ENCODE results near the gene TXNL4B. TPM values are rescaled to one million over a fixed set of nuclear protein-coding genes. Genes with fewer than 3 reads are reported as not detected.
A peak's percentile ranks its signal among the peaks of the same experiment; 100 is the strongest.

Gene TXNL4B
- polyA plus RNA-seq, 4 donors, result 11.3 to 22.1 (median 12.1) TPM

- Histone ChIP-seq H3K9me3 (ENCODE audit: control insufficient read depth in 2 of 2, insufficient read depth in 1 of 2, low read depth in 1 of 2, low read length in 1 of 2) (no peaks in the 10 kb centered on the region), H3K4me3 (ENCODE audit: low read depth in 1 of 3, low read length in 3 of 3) (no peak overlapping the region), H3K27ac (ENCODE audit: low read depth in 1 of 3, low read length in 2 of 3) (no peak overlapping the region), H3K36me3 (ENCODE audit: control insufficient read depth in 3 of 3, insufficient read depth in 2 of 3, low read depth in 1 of 3, low read length in 3 of 3) (peaks cover 0 to 11% (median 2%) of the 10 kb centered on the region in 3 donors), H3K27me3 (ENCODE audit: control insufficient read depth in 3 of 3, insufficient read depth in 3 of 3, low read length in 3 of 3) (no peaks in the 10 kb centered on the region), H3K4me1 (ENCODE audit: control insufficient read depth in 3 of 3, insufficient read depth in 2 of 3, low read depth in 1 of 3, low read length in 2 of 3) (peaks cover 0 to 13% (median 0%) of the 10 kb centered on the region in 3 donors)
- 85 to 92% (median 87%) methylated on average over 11 of the region's 11 CpGs for WGBS, 3 donors
- FAIRE-seq (no peak), DNase-seq (no peak)
These were observed 29.5 kb upstream of the TXNL4B start for GRCh38 chr16:72122916-72123315.

GRCh38 chr16:72122308-72122707 lies 28.9 kb upstream of the TXNL4B start:
- no peaks in the 10 kb centered on the region for H3K27me3 ChIP-seq (ENCODE audit: control insufficient read depth in 3 of 3, insufficient read depth in 3 of 3, low read length in 3 of 3)
- 94 to 98% (median 97%) methylated on average over 2 of the region's 2 CpGs for WGBS, 3 donors
- H3K4me3 ChIP-seq (ENCODE audit: low read depth in 1 of 3, low read length in 3 of 3), result no peak overlapping the region
- peaks cover 0 to 11% (median 0%) of the 10 kb centered on the region in 3 donors for H3K36me3 ChIP-seq (ENCODE audit: control insufficient read depth in 3 of 3, insufficient read depth in 2 of 3, low read depth in 1 of 3, low read length in 3 of 3)
- H3K9me3 ChIP-seq (ENCODE audit: control insufficient read depth in 2 of 2, insufficient read depth in 1 of 2, low read depth in 1 of 2, low read length in 1 of 2), result no peaks in the 10 kb centered on the region
- no peak overlapping the region for H3K27ac ChIP-seq (ENCODE audit: low read depth in 1 of 3, low read length in 2 of 3)
- FAIRE-seq (no peak), DNase-seq (no peak)
- H3K4me1 ChIP-seq (ENCODE audit: control insufficient read depth in 3 of 3, insufficient read depth in 2 of 3, low read depth in 1 of 3, low read length in 2 of 3), result peaks cover 0 to 13% (median 0%) of the 10 kb centered on the region in 3 donors

- no peak overlapping the region for H3K4me3 ChIP-seq (ENCODE audit: low read depth in 1 of 3, low read length in 3 of 3)
- DNase-seq, result no peak
- H3K36me3 ChIP-seq (ENCODE audit: control insufficient read depth in 3 of 3, insufficient read depth in 2 of 3, low read depth in 1 of 3, low read length in 3 of 3), result peaks cover 0 to 11% (median 0%) of the 10 kb centered on the region in 3 donors
- no peak overlapping the region for H3K27ac ChIP-seq (ENCODE audit: low read depth in 1 of 3, low read length in 2 of 3)
- no peaks in the 10 kb centered on the region for H3K9me3 ChIP-seq (ENCODE audit: control insufficient read depth in 2 of 2, insufficient read depth in 1 of 2, low read depth in 1 of 2, low read length in 1 of 2)
- no peaks in the 10 kb centered on the region for H3K27me3 ChIP-seq (ENCODE audit: control insufficient read depth in 3 of 3, insufficient read depth in 3 of 3, low read length in 3 of 3)
- H3K4me1 ChIP-seq (ENCODE audit: control insufficient read depth in 3 of 3, insufficient read depth in 2 of 3, low read depth in 1 of 3, low read length in 2 of 3), result peaks cover 0 to 4% (median 0%) of the 10 kb centered on the region in 3 donors
- no peak for FAIRE-seq
- 85 to 89% (median 88%) methylated on average over 5 of the region's 5 CpGs for WGBS, 3 donors
These were observed 26.6 kb upstream of the TXNL4B start for GRCh38 chr16:72120026-72120425.

- peaks cover 0 to 10% of the 10 kb centered on the region in 2 donors for H3K9me3 ChIP-seq (ENCODE audit: control insufficient read depth in 2 of 2, insufficient read depth in 1 of 2, low read depth in 1 of 2, low read length in 1 of 2)
- no peak for FAIRE-seq
- DNase-seq, result no peak
- H3K4me1 ChIP-seq (ENCODE audit: control insufficient read depth in 3 of 3, insufficient read depth in 2 of 3, low read depth in 1 of 3, low read length in 2 of 3), result no peaks in the 10 kb centered on the region
- H3K4me3 ChIP-seq (ENCODE audit: low read depth in 1 of 3, low read length in 3 of 3), result no peak overlapping the region
- H3K27me3 ChIP-seq (ENCODE audit: control insufficient read depth in 3 of 3, insufficient read depth in 3 of 3, low read length in 3 of 3), result no peaks in the 10 kb centered on the region
- no peak overlapping the region for H3K27ac ChIP-seq (ENCODE audit: low read depth in 1 of 3, low read length in 2 of 3)
- peaks cover 13 to 45% (median 27%) of the 10 kb centered on the region in 3 donors for H3K36me3 ChIP-seq (ENCODE audit: control insufficient read depth in 3 of 3, insufficient read depth in 2 of 3, low read depth in 1 of 3, low read length in 3 of 3)
These were observed 20.2 kb upstream of the TXNL4B start for GRCh38 chr16:72113616-72113945.

- Histone ChIP-seq H3K27ac (ENCODE audit: low read depth in 1 of 3, low read length in 2 of 3) (no peak overlapping the region), H3K4me1 (ENCODE audit: control insufficient read depth in 3 of 3, insufficient read depth in 2 of 3, low read depth in 1 of 3, low read length in 2 of 3) (no peaks in the 10 kb centered on the region), H3K4me3 (ENCODE audit: low read depth in 1 of 3, low read length in 3 of 3) (no peak overlapping the region), H3K27me3 (ENCODE audit: control insufficient read depth in 3 of 3, insufficient read depth in 3 of 3, low read length in 3 of 3) (no peaks in the 10 kb centered on the region), H3K9me3 (ENCODE audit: control insufficient read depth in 2 of 2, insufficient read depth in 1 of 2, low read depth in 1 of 2, low read length in 1 of 2) (peaks cover 0 to 10% of the 10 kb centered on the region in 2 donors), H3K36me3 (ENCODE audit: control insufficient read depth in 3 of 3, insufficient read depth in 2 of 3, low read depth in 1 of 3, low read length in 3 of 3) (peaks cover 13 to 50% (median 32%) of the 10 kb centered on the region in 3 donors)
- WGBS, 3 donors, result 72 to 90% (median 78%) methylated on average over 7 of the region's 7 CpGs
- FAIRE-seq (no peak), DNase-seq (no peak)
These were observed 19.6 kb upstream of the TXNL4B start for GRCh38 chr16:72112906-72113615.

- 96% methylated on average over 15 of the region's 15 CpGs for WGBS, 3 donors
These were observed 19.0 kb upstream of the TXNL4B start for GRCh38 chr16:72112452-72112792.

GRCh38 chr16:72111657-72112451 lies 18.4 kb upstream of the TXNL4B start:
- Histone ChIP-seq H3K4me1 (ENCODE audit: control insufficient read depth in 3 of 3, insufficient read depth in 2 of 3, low read depth in 1 of 3, low read length in 2 of 3) (no peaks in the 10 kb centered on the region), H3K27ac (ENCODE audit: low read depth in 1 of 3, low read length in 2 of 3) (peak overlapping the region in 1 of 3 donors; percentile 14), H3K9me3 (ENCODE audit: control insufficient read depth in 2 of 2, insufficient read depth in 1 of 2, low read depth in 1 of 2, low read length in 1 of 2) (peaks cover 0 to 10% of the 10 kb centered on the region in 2 donors), H3K27me3 (ENCODE audit: control insufficient read depth in 3 of 3, insufficient read depth in 3 of 3, low read length in 3 of 3) (no peaks in the 10 kb centered on the region), H3K36me3 (ENCODE audit: control insufficient read depth in 3 of 3, insufficient read depth in 2 of 3, low read depth in 1 of 3, low read length in 3 of 3) (peaks cover 17 to 62% (median 39%) of the 10 kb centered on the region in 3 donors), H3K4me3 (ENCODE audit: low read depth in 1 of 3, low read length in 3 of 3) (no peak overlapping the region)
- FAIRE-seq (no peak), DNase-seq (peak in 1 of 2 donors; percentile 47)
- WGBS, 3 donors, result 81 to 86% (median 84%) methylated on average over 19 of the region's 19 CpGs

More at GRCh38 chr16:72112452-72112792, 19.0 kb upstream of the TXNL4B start:
- H3K4me3 ChIP-seq (ENCODE audit: low read depth in 1 of 3, low read length in 3 of 3), result no peak overlapping the region
- no peak overlapping the region for H3K27ac ChIP-seq (ENCODE audit: low read depth in 1 of 3, low read length in 2 of 3)
- peaks cover 0 to 10% of the 10 kb centered on the region in 2 donors for H3K9me3 ChIP-seq (ENCODE audit: control insufficient read depth in 2 of 2, insufficient read depth in 1 of 2, low read depth in 1 of 2, low read length in 1 of 2)
- H3K27me3 ChIP-seq (ENCODE audit: control insufficient read depth in 3 of 3, insufficient read depth in 3 of 3, low read length in 3 of 3), result no peaks in the 10 kb centered on the region
- FAIRE-seq (no peak), DNase-seq (no peak)
- H3K4me1 ChIP-seq (ENCODE audit: control insufficient read depth in 3 of 3, insufficient read depth in 2 of 3, low read depth in 1 of 3, low read length in 2 of 3), result no peaks in the 10 kb centered on the region
- H3K36me3 ChIP-seq (ENCODE audit: control insufficient read depth in 3 of 3, insufficient read depth in 2 of 3, low read depth in 1 of 3, low read length in 3 of 3), result peaks cover 16 to 56% (median 37%) of the 10 kb centered on the region in 3 donors

GRCh38 chr16:72110662-72111615 lies 17.5 kb upstream of the TXNL4B start:
- no peak for FAIRE-seq
- 97 to 98% (median 97%) methylated on average over 23 of the region's 23 CpGs for WGBS, 3 donors
- peaks cover 20 to 71% (median 41%) of the 10 kb centered on the region in 3 donors for H3K36me3 ChIP-seq (ENCODE audit: control insufficient read depth in 3 of 3, insufficient read depth in 2 of 3, low read depth in 1 of 3, low read length in 3 of 3)

More at GRCh38 chr16:72110662-72111615, 17.5 kb upstream of the TXNL4B start:
- H3K9me3 ChIP-seq (ENCODE audit: control insufficient read depth in 2 of 2, insufficient read depth in 1 of 2, low read depth in 1 of 2, low read length in 1 of 2), result peaks cover 0 to 10% of the 10 kb centered on the region in 2 donors
- H3K4me3 ChIP-seq (ENCODE audit: low read depth in 1 of 3, low read length in 3 of 3), result no peak overlapping the region
- no peaks in the 10 kb centered on the region for H3K27me3 ChIP-seq (ENCODE audit: control insufficient read depth in 3 of 3, insufficient read depth in 3 of 3, low read length in 3 of 3)
- H3K4me1 ChIP-seq (ENCODE audit: control insufficient read depth in 3 of 3, insufficient read depth in 2 of 3, low read depth in 1 of 3, low read length in 2 of 3), result no peaks in the 10 kb centered on the region
- no peak for DNase-seq
- H3K27ac ChIP-seq (ENCODE audit: low read depth in 1 of 3, low read length in 2 of 3), result peak overlapping the region in 1 of 3 donors; percentile 14
